SK-N-MC (cell line): ENCODE results near the gene SNAP47.

Experiments used
- EZH2 ChIP-seq: fragments of 200-600 bp; sonication (generic); IDR thresholded peaks from one replicate; pipeline ENCODE4 v1.6.1; 2017; ENCODE audit warnings: antibody characterized with exemption
- POLR2AphosphoS5 ChIP-seq: IDR thresholded peaks from 2 replicates; pipeline ENCODE4 v1.6.1; 2012; ENCODE audit warnings: mild to moderate bottlenecking, low read depth, low read length, borderline replicate concordance

- TF ChIP-seq EZH2 (no peak), POLR2AphosphoS5 (no peak)
Measured at GRCh38 chr1:227771771-227772170, 36.5 kb downstream of the SNAP47 start.
